ENCODE data around the gene ABHD3. TPM values are rescaled to one million over a fixed set of nuclear protein-coding genes. Genes with fewer than 3 reads are reported as not detected.

Gene ABHD3
- total and polyA plus RNA-seq, 2 donors (not counting 3 experiments of a cell fraction or from before 2014, with no cell fraction given), result 6.3 to 14.9 TPM

DNA sequence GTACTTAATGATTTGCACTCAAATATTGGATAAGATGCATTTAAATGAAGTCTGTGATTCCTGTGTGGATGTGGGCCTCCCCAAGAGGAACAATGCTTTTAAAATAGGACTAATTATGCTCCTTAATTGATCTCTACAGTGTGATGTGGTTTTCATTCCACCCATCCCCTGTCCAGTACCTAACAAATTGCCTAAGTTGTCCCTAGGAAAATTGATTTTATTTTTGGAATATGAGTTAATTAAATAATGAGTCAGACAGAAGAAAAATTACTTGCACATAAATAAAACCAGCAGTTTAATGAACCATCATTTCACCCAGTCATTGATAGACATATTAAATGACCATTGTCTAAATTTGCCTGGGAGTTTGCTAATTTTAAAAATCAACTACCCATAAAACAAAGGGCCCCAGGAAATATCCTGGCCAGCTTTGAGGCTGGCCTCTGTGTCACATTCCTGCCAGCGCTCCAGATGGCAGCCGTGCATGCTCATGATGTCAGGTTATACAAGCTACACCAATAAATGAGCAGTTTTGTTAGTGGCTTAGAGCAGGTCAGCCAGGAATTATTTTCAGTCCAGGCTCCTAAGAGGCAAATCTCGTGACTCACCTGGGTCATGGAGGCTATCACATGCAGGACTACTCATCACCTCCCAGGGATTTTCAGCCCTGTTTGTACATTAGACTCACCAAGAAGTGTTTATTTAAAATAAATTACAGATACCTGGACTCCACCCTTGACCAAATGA is 31.9 kb downstream of the ABHD3 start:
- no peak overlapping the region for H3K4me2 ChIP-seq (ENCODE audit: insufficient read depth, low read length)
- no peaks in the 10 kb centered on the region for H3K79me2 ChIP-seq (ENCODE audit: control insufficient read depth, insufficient read depth, low read length)
- no peaks in the 10 kb centered on the region for H3K9me1 ChIP-seq (replicated peaks; ENCODE audit: control insufficient read depth, extremely low read depth, insufficient read depth, low read length)
- DNase-seq (ENCODE audit: low read depth, low spot score), result peak; percentile 7
- H3K9me3 ChIP-seq (replicated peaks; ENCODE audit: control insufficient read depth, insufficient read depth, low read length), result no peaks in the 10 kb centered on the region
- BruUV-seq (replicated peaks), result no TSS peak
- no peaks in the 10 kb centered on the region for H4K20me1 ChIP-seq (replicated peaks; ENCODE audit: control insufficient read depth, extremely low read depth, insufficient read depth, low read length)
- H3K27me3 ChIP-seq (ENCODE audit: control insufficient read depth in 2 of 2, insufficient read depth in 2 of 2, low read length in 2 of 2), result no peaks in the 10 kb centered on the region
- no peaks in the 10 kb centered on the region for H3K36me3 ChIP-seq (ENCODE audit: control insufficient read depth in 2 of 2, extremely low read depth in 1 of 2, insufficient read depth in 2 of 2, low read length in 2 of 2)
- dilution Hi-C loops (cut with MboI; ENCODE audit: extremely low pct_ligation_motif_present, low sequenced_read_pairs), result no loop called here
- intact Hi-C loops (cut with micrococcal nuclease), result no loop called here
- H3K4me3 ChIP-seq (replicated peaks in 1 of 3; ENCODE audit: insufficient read depth in 1 of 3, low read depth in 1 of 3, low read length in 3 of 3), result no peak overlapping the region
- FAIRE-seq, result no peak
- H3K9ac ChIP-seq (replicated peaks; ENCODE audit: extremely low read depth, insufficient read depth, low read length), result no peak overlapping the region
- no peak overlapping the region for H2AFZ ChIP-seq (ENCODE audit: low read depth, low read length)
- ChIA-PET CTCF (interaction anchor here (1.8 kb wide), 1 partner anchor 10 kb away, joined by 6 read pairs; no protein-coding TSS in a partner anchor), POLR2A (no interaction called here)
- H3K27ac ChIP-seq (ENCODE audit: insufficient read depth, low read depth, low read length), result no peak overlapping the region
- H3K4me1 ChIP-seq (ENCODE audit: control insufficient read depth, extremely low read depth, insufficient read depth, low read length), result peaks cover 13% of the 10 kb centered on the region
- TF ChIP-seq GATA2 (IDR thresholded peaks at IDR 0.05; ENCODE audit: insufficient read depth, insufficient read length, low read depth, low read length) (no peak), POLR2A (IDR thresholded peaks at IDR 0.05; ENCODE audit: low read depth, low read length) (no peak), POLR2AphosphoS5 (IDR thresholded peaks at IDR 0.05; ENCODE audit: insufficient read depth, low read depth, low read length) (no peak), JUN (IDR thresholded peaks at IDR 0.05; ENCODE audit: borderline replicate concordance, insufficient read depth, insufficient read length, low read depth) (no peak), CTCF (IDR thresholded peaks at IDR 0.05; ENCODE audit: extremely low read depth in 1 of 2, insufficient read depth in 1 of 2, low read depth in 1 of 2, low read length in 2 of 2) (no peak), MYC (IDR thresholded peaks at IDR 0.05; ENCODE audit: low read depth, low read length) (no peak), EZH2 (IDR thresholded peaks at IDR 0.05; ENCODE audit: borderline replicate concordance, low read depth, low read length, severe bottlenecking) (no peak), FOS (IDR thresholded peaks at IDR 0.05; ENCODE audit: borderline replicate concordance, insufficient read depth, low read length) (no peak)
- TF ChIP-seq, protein P1, sequence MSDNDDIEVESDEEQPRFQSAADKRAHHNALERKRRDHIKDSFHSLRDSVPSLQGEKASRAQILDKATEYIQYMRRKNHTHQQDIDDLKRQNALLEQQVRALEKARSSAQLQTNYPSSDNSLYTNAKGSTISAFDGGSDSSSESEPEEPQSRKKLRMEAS (IDR thresholded peaks at IDR 0.05; ENCODE audit: insufficient read depth, insufficient read length), result no peak

Data from endothelial cell of umbilical vein (primary cell).